Neutrophil (primary cell): ENCODE data around the gene DNAJB6.

Experiments used
- H3K27ac ChIP-seq: fragments of 200-600 bp; sonication (generic); 2 replicates; pipeline ENCODE4 v1.5.1; 2016; ENCODE audit warnings: mild to moderate bottlenecking, moderate library complexity
- H3K27me3 ChIP-seq: fragments of 200-600 bp; sonication (generic); 2 replicates; pipeline ENCODE4 v1.6.0; 2016; ENCODE audit warnings: mild to moderate bottlenecking
- H3K36me3 ChIP-seq: fragments of 200-600 bp; sonication (generic); 2 replicates; pipeline ENCODE4 v1.5.1; 2017
- H3K4me1 ChIP-seq, 2 experiments: fragments of 200-600 bp in 1 of 2; sonication (generic) in 1 of 2; 1 replicate in 1 of 2; 2 replicates in 1 of 2; pipeline versions ENCODE4 v1.5.1 to v1.6.1; 2013 to 2016; ENCODE audit warnings: low read depth in 1 of 2, low read length in 1 of 2, mild to moderate bottlenecking in 1 of 2, moderate library complexity in 1 of 2; ENCODE audit not compliant: control insufficient read depth in 1 of 2, insufficient read depth in 1 of 2
- H3K4me3 ChIP-seq, 2 experiments: fragments of 200-600 bp in 1 of 2; sonication (generic) in 1 of 2; 1 replicate in 1 of 2; 2 replicates in 1 of 2; pipeline ENCODE4 v1.5.1; 2013 to 2016; ENCODE audit warnings: low read depth in 1 of 2, low read length in 1 of 2, mild to moderate bottlenecking in 1 of 2, moderate library complexity in 1 of 2
- H3K9me3 ChIP-seq: fragments of 200-600 bp; sonication (generic); 2 replicates; pipeline ENCODE4 v1.5.1; 2016
- CTCF ChIP-seq: fragments of 200-600 bp; sonication (generic); IDR thresholded peaks from 2 replicates; pipeline ENCODE4 v1.5.1; 2016; ENCODE audit warnings: antibody characterized with exemption

DNAJB6 gene

DNA sequence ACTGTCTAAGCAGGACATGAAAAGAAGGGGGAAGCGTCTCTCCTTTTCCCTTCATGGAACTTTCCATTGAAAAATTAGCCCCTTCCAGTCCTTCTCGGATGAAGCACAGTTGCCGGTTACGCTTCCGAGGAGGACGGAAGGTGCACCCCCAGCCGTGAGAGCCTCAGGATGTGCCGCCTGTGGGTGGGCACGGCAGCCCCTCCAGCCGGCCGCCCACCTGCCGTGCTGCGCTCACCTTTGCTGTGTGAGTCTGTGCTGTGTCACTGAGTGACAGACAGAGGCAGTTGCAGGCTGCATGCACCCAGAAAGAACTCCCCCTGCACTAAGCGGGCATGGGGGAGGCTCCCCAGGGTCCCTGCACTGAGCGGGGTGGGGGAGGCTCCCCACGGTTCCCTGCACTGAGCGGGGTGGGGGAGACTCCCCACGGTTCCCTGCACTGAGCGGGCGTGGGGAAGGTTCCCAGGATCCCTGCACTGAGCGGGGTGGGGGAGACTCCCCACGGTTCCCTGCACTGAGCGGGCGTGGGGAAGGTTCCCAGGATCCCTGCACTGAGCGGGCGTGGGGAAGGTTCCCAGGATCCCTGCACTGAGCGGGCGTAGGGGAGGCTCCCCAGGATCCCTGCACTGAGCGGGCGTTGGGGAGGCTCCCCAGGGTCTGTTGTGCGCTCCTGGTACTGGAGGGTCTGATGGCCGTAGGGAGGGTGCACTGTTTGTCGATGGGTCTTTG, 74.2 kb downstream of the DNAJB6 start:
- no peak overlapping the region for H3K27ac ChIP-seq
- TF ChIP-seq CTCF = no peak

DNA sequence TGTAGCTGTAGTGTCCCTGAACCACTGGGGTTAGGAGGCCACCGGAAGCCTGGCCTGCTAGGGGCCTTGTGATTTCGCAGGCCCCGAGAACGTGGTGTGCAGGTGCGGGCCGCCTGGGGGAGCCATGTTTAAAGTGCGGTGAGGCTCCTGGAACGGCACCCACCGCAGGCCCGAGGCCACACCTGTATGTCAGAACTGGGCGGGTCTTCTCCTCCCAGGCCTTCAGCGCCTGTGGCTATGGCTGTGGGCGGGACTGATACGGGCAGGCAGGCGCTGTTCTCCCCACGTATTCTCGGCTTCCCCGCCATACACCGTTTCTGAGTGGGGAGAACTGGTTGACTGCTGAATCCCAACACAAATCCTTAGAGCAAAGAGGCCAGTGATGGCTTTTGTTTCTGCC, 74.8 kb downstream of the DNAJB6 start:
- H3K9me3 ChIP-seq = no peaks in the 10 kb centered on the region
- no peaks in the 10 kb centered on the region for H3K4me1 ChIP-seq
- no peaks in the 10 kb centered on the region for H3K27me3 ChIP-seq
- H3K4me3 ChIP-seq = no peak overlapping the region
- no peak overlapping the region for H3K27ac ChIP-seq
- peaks cover 54% of the 10 kb centered on the region for H3K36me3 ChIP-seq
- TF ChIP-seq CTCF = no peak

More for the DNA sequence above, 74.2 kb downstream of the DNAJB6 start:
- Histone ChIP-seq H3K4me1 (no peaks in the 10 kb centered on the region), H3K9me3 (no peaks in the 10 kb centered on the region), H3K36me3 (peaks cover 48% of the 10 kb centered on the region), H3K4me3 (no peak overlapping the region), H3K27me3 (no peaks in the 10 kb centered on the region)

GRCh38 chr7:157412021-157412443, 75.2 kb downstream of the DNAJB6 start:
- H3K9me3 ChIP-seq = no peaks in the 10 kb centered on the region
- H3K4me1 ChIP-seq = no peaks in the 10 kb centered on the region
- H3K4me3 ChIP-seq = no peak overlapping the region
- no peak for TF ChIP-seq CTCF
- H3K36me3 ChIP-seq = peaks cover 55% of the 10 kb centered on the region
- H3K27me3 ChIP-seq = no peaks in the 10 kb centered on the region
- no peak overlapping the region for H3K27ac ChIP-seq

- H3K36me3 ChIP-seq = peaks cover 58% of the 10 kb centered on the region
Observed at GRCh38 chr7:157412491-157413180, 75.8 kb downstream of the DNAJB6 start.

More at GRCh38 chr7:157412491-157413180, 75.8 kb downstream of the DNAJB6 start:
- Histone ChIP-seq H3K4me1 (no peaks in the 10 kb centered on the region), H3K27me3 (no peaks in the 10 kb centered on the region), H3K4me3 (no peak overlapping the region), H3K27ac (no peak overlapping the region), H3K9me3 (no peaks in the 10 kb centered on the region)
- TF ChIP-seq CTCF = no peak
